ENCODE results near the gene UBR3. TPM values are rescaled to one million over a fixed set of nuclear protein-coding genes. Genes with fewer than 3 reads are reported as not detected.

Gene UBR3
- total RNA-seq, 4 donors from 2014 or later = 40.0 to 147 (median 87.7) TPM

DNA sequence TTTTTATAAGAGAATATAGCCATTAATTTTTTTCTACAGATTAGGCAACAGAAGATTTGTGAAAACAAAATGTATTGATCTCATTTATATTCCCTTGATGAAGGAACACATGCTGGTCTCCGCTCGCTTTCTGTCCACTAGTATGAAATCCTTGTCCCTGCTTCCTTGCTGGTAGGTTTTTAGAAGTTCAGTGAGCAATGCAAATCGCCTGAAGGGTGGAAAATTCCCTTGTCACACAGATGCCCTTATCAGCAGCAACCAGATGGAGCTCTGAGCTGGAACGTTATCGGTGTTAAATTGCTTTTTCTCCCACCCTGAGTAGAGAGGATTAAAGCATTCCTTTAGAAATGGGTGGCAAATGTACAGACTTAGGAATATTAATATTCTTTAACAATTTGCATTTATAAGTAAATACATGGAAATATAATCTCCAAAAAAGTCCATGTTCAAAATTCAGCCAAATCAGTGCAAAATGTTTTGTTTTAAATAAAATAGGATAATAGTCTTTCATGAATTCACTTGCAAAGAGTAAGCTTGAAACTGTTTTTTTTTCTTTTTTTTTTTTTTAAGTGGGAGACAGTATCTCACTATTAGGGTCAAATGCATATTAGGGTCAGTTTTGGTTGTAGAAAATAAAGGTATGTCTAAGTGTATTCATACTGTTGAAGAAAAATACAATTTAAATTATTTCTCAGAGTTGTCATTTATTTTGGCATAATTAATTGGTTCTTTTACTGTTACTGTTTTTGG lies 186.7 kb downstream of the UBR3 start:
- DNase-seq = no peak
- no peak overlapping the region for H3K4me3 ChIP-seq
- intact Hi-C loops (cut with DNase I; ENCODE audit: low total_unique reads) = no loop called here
- no peaks in the 10 kb centered on the region for H3K4me1 ChIP-seq
- no peaks in the 10 kb centered on the region for H3K27me3 ChIP-seq
- no peaks in the 10 kb centered on the region for H3K36me3 ChIP-seq
- no peak for TF ChIP-seq POLR2A (IDR thresholded peaks at IDR 0.05)
- TF ChIP-seq, protein P1, sequence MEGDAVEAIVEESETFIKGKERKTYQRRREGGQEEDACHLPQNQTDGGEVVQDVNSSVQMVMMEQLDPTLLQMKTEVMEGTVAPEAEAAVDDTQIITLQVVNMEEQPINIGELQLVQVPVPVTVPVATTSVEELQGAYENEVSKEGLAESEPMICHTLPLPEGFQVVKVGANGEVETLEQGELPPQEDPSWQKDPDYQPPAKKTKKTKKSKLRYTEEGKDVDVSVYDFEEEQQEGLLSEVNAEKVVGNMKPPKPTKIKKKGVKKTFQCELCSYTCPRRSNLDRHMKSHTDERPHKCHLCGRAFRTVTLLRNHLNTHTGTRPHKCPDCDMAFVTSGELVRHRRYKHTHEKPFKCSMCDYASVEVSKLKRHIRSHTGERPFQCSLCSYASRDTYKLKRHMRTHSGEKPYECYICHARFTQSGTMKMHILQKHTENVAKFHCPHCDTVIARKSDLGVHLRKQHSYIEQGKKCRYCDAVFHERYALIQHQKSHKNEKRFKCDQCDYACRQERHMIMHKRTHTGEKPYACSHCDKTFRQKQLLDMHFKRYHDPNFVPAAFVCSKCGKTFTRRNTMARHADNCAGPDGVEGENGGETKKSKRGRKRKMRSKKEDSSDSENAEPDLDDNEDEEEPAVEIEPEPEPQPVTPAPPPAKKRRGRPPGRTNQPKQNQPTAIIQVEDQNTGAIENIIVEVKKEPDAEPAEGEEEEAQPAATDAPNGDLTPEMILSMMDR (IDR thresholded peaks at IDR 0.05) = no peak
- no peaks in the 10 kb centered on the region for H3K9me3 ChIP-seq
- H3K27ac ChIP-seq = no peak overlapping the region

DNA sequence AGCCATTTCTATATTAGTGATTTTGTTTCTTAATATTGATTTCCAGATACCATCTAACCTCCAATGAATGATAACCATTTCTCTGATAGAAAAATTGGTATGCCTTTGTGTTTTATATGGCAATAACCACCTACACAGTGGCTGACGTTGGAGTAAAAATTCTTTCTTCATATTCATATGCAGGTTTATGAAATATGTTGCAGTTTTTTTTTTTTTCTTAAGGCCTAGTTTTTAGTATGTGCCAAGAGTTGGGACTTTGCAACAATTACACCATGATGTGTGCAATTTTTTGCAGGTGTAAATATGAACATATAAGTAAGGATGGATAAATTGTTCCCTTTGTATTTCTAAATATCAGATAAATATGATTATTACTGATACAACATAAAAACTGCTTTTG lies 187.5 kb downstream of the UBR3 start:
- TF ChIP-seq, protein P1 (IDR thresholded peaks at IDR 0.05) = no peak
- TF ChIP-seq POLR2A (IDR thresholded peaks at IDR 0.05) = no peak
- intact Hi-C loops (cut with DNase I; ENCODE audit: low total_unique reads) = no loop called here
- Histone ChIP-seq H3K4me1 (no peaks in the 10 kb centered on the region), H3K27me3 (no peaks in the 10 kb centered on the region), H3K27ac (no peak overlapping the region), H3K36me3 (no peaks in the 10 kb centered on the region), H3K4me3 (no peak overlapping the region), H3K9me3 (no peaks in the 10 kb centered on the region)
- no peak for DNase-seq

DNA sequence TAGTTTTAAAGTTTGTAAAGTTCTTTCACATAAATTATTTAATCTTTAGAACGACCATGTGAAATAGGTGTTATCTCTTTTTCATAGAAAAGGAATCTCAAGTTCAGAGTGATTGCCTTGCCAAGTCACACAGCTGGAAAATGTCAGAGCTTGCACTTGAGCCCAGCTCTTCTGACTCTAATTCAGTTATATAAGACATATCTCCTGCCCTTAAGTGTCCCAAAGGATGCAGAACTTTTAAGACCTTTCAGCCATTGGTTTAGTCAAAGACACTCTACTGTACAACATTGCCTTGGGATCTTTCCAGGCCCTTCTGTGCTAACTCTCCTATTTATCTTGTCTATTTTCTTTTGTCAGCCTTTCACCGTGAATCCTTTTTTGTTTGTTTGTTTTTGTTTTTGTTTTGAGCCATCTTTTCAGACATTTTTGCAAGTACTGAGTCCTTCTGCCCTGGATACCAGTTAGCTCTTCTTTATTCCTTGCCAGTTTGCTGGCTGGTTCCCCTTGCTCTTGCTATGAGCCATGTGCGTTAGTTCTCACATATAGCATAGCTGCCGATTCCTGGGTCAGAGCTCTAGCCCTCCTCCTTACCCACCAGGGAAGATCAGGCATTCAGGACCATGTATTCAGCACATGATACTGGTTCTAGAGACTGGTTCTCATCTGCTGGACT lies 190.7 kb downstream of the UBR3 start:
- H3K27ac ChIP-seq = peak overlapping the region; percentile 1 to 42
- DNase-seq = peak; percentile 63 to 65
- TF ChIP-seq, protein P1 (IDR thresholded peaks at IDR 0.05) = no peak
- TF ChIP-seq POLR2A (IDR thresholded peaks at IDR 0.05) = no peak

GRCh38 chr2:170019060-170019805 lies 192.0 kb downstream of the UBR3 start:
- intact Hi-C loops (cut with DNase I; ENCODE audit: low total_unique reads) = no loop called here
- H3K9me3 ChIP-seq = no peaks in the 10 kb centered on the region
- H3K4me1 ChIP-seq = no peaks in the 10 kb centered on the region
- H3K4me3 ChIP-seq = no peak overlapping the region
- H3K27me3 ChIP-seq = no peaks in the 10 kb centered on the region
- no peak overlapping the region for H3K27ac ChIP-seq
- H3K36me3 ChIP-seq = no peaks in the 10 kb centered on the region
- TF ChIP-seq, protein P1 (IDR thresholded peaks at IDR 0.05) = no peak
- TF ChIP-seq POLR2A (IDR thresholded peaks at IDR 0.05) = no peak
- no peak for DNase-seq

More for the DNA sequence above, 190.7 kb downstream of the UBR3 start:
- H3K4me3 ChIP-seq = no peak overlapping the region
- H3K36me3 ChIP-seq = no peaks in the 10 kb centered on the region
- no peaks in the 10 kb centered on the region for H3K4me1 ChIP-seq
- no peaks in the 10 kb centered on the region for H3K27me3 ChIP-seq
- no peaks in the 10 kb centered on the region for H3K9me3 ChIP-seq
- intact Hi-C loops (cut with DNase I; ENCODE audit: low total_unique reads) = no loop called here

- TF ChIP-seq POLR2A (IDR thresholded peaks at IDR 0.05) = no peak
- TF ChIP-seq, protein P1 (IDR thresholded peaks at IDR 0.05) = no peak
- intact Hi-C loops (cut with DNase I; ENCODE audit: low total_unique reads) = no loop called here
- Histone ChIP-seq H3K4me3 (no peak overlapping the region), H3K36me3 (no peaks in the 10 kb centered on the region), H3K27me3 (no peaks in the 10 kb centered on the region), H3K9me3 (no peaks in the 10 kb centered on the region), H3K27ac (no peak overlapping the region), H3K4me1 (no peaks in the 10 kb centered on the region)
- DNase-seq = no peak
These were observed 193.5 kb downstream of the UBR3 start for GRCh38 chr2:170020777-170021176.
